ENCODE data around the gene FAM53A. TPM values are rescaled to one million over a fixed set of nuclear protein-coding genes. Genes with fewer than 3 reads are reported as not detected.

FAM53A gene
- total and polyA plus RNA-seq, 2 of the 13 experiments (the other 11 are each of a cell fraction or from before 2014, with no cell fraction given): 0.48 to 1.1 TPM

DNA sequence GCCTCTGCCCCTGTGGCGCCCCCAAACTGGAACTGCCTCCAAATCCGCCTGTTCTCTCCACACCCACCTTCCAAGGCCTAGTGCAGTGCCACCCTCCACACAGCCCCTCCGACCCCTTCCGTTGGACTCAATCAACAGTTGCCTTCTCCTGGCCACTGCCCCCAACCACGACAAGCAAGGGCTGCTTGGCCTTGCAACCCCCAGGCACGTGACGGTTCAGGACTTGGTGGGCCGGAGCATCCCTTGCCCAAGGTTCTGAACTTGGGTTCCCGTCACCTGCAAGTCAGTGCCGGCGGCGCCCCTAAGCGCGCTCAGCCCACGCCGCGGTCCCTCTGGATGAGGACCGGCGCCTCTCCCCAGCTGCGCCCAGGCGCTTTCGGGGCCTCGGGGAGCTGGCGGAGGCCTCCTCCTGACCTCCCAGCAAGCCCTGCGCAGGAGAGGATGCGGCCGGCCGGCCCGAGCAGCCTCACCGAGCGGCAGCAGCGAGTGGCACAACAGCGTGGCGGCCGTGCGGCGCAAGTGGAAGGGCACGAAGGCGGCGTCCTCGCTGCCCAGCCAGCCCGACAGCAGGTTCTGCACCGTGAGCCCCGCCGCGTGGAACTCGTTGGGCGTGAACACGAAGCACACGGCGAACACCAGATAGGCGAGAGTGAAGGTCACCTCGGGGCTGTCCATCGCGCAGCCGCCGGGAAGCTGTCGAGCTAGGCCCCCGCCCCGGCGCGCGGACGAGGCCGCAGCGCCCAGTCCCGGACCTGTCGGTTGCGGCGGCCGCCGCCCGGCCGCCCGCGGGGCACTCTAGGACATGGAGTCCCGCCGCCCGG lies 36.3 kb upstream of the FAM53A start (continued):
- peak; percentile 55 for TF ChIP-seq RBM39 (IDR thresholded peaks at IDR 0.05; ENCODE audit: low read depth, low read length, poor library complexity, severe bottlenecking)
- no peak for TF ChIP-seq ZNF552 (CRISPR knock-in tag; IDR thresholded peaks at IDR 0.05; ENCODE audit: borderline replicate concordance)
- no peak; the same call in none of the 2 replicates for TF ChIP-seq SKIL (CRISPR knock-in tag; IDR thresholded peaks at IDR 0.05; ENCODE audit: borderline replicate concordance)
- no peak for TF ChIP-seq NFKBIZ (CRISPR knock-in tag; IDR thresholded peaks at IDR 0.05)
- TF ChIP-seq CSRNP2 (CRISPR knock-in tag; conservative IDR thresholded peaks at IDR 0.05; ENCODE audit: low read depth): peak; percentile 69; the same call in 1 of the 2 replicates
- no peak for TF ChIP-seq KLF9 (CRISPR knock-in tag; IDR thresholded peaks at IDR 0.05; ENCODE audit: low read depth)
- peak; percentile 71; the same call in 1 of the 2 replicates for TF ChIP-seq ARID4A (CRISPR knock-in tag; IDR thresholded peaks at IDR 0.05; ENCODE audit: borderline replicate concordance)
- TF ChIP-seq HINFP (CRISPR knock-in tag; IDR thresholded peaks at IDR 0.05; ENCODE audit: low read depth): 0 out of 2 replicates have a peak, but pooled peaks have one; percentile 47
- TF ChIP-seq ZNF670 (CRISPR knock-in tag; IDR thresholded peaks at IDR 0.05; ENCODE audit: borderline replicate concordance): no peak
- TF ChIP-seq ZNF234 (CRISPR knock-in tag; conservative IDR thresholded peaks at IDR 0.05): no peak
- no peak for TF ChIP-seq SMAD3 (CRISPR knock-in tag; IDR thresholded peaks at IDR 0.05)
- TF ChIP-seq PHF20 (CRISPR knock-in tag; IDR thresholded peaks at IDR 0.05): no peak; the same call in none of the 2 replicates
- peak; percentile 24; the same call in 1 of the 2 replicates for TF ChIP-seq RXRA (CRISPR knock-in tag; IDR thresholded peaks at IDR 0.05)
- TF ChIP-seq, protein P1, sequence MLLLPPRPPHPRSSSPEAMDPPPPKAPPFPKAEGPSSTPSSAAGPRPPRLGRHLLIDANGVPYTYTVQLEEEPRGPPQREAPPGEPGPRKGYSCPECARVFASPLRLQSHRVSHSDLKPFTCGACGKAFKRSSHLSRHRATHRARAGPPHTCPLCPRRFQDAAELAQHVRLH (CRISPR knock-in tag; IDR thresholded peaks at IDR 0.05; ENCODE audit: borderline replicate concordance, low read depth): 0 out of 2 replicates have a peak, but pooled peaks have one; percentile 31
- TF ChIP-seq, protein P2, sequence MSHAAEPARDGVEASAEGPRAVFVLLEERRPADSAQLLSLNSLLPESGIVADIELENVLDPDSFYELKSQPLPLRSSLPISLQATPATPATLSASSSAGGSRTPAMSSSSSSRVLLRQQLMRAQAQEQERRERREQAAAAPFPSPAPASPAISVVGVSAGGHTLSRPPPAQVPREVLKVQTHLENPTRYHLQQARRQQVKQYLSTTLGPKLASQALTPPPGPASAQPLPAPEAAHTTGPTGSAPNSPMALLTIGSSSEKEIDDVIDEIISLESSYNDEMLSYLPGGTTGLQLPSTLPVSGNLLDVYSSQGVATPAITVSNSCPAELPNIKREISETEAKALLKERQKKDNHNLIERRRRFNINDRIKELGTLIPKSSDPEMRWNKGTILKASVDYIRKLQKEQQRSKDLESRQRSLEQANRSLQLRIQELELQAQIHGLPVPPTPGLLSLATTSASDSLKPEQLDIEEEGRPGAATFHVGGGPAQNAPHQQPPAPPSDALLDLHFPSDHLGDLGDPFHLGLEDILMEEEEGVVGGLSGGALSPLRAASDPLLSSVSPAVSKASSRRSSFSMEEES (CRISPR knock-in tag; IDR thresholded peaks at IDR 0.05): no peak
- TF ChIP-seq NCOA1 (CRISPR knock-in tag; IDR thresholded peaks at IDR 0.05): no peak

Data from HepG2 (cell line).